ENCODE data around the gene TMEM119. TPM values are rescaled to one million over a fixed set of nuclear protein-coding genes. Genes with fewer than 3 reads are reported as not detected.

The TMEM119 gene
- polyA plus RNA-seq, 1 experiment: 60.3 TPM

GRCh38 chr12:108587826-108588225 is 10.1 kb downstream of the TMEM119 start:
- DNase-seq (ENCODE audit: low read depth, low spot score): no peak
- TF ChIP-seq, protein P1, sequence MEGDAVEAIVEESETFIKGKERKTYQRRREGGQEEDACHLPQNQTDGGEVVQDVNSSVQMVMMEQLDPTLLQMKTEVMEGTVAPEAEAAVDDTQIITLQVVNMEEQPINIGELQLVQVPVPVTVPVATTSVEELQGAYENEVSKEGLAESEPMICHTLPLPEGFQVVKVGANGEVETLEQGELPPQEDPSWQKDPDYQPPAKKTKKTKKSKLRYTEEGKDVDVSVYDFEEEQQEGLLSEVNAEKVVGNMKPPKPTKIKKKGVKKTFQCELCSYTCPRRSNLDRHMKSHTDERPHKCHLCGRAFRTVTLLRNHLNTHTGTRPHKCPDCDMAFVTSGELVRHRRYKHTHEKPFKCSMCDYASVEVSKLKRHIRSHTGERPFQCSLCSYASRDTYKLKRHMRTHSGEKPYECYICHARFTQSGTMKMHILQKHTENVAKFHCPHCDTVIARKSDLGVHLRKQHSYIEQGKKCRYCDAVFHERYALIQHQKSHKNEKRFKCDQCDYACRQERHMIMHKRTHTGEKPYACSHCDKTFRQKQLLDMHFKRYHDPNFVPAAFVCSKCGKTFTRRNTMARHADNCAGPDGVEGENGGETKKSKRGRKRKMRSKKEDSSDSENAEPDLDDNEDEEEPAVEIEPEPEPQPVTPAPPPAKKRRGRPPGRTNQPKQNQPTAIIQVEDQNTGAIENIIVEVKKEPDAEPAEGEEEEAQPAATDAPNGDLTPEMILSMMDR (IDR thresholded peaks at IDR 0.05; ENCODE audit: low read depth, low read length): no peak
- Histone ChIP-seq H3K27me3 (ENCODE audit: control insufficient read depth, insufficient read depth, low read length) (no peaks in the 10 kb centered on the region), H3K27ac (ENCODE audit: low read depth, low read length) (no peak overlapping the region), H3K4me3 (ENCODE audit: low read depth, low read length) (no peak overlapping the region), H3K9me3 (ENCODE audit: control insufficient read depth, insufficient read depth, low read length) (no peaks in the 10 kb centered on the region; the same call in 1 of the 2 replicates)
- CTCF ChIA-PET: interaction anchor here (1.6 to 2.4 kb wide), 2 partner anchors 17 to 30 kb away, joined by 10 to 12 read pairs; no protein-coding TSS in a partner anchor
- POLR2A ChIA-PET: no interaction called here

DNA sequence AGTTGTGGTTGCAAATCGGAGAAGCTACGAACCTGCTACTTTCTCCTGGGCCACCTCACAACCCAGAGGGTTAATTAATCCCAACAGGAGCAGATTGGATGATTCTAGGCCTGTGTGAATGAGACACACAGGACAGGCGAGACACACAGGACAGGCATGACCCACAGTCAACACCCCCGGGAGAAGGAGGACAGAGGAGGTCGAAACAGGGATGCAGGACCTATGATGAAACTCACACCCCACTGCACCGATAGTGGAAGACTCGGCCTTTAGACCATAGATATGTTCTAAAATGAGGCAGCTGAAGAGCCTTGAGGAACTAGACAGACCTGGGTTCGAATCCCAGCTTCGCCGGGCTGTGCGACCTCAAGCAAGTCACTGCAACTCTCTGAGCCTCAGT is 11.6 kb downstream of the TMEM119 start:
- no peaks in the 10 kb centered on the region; the same call in 1 of the 2 replicates for H3K9me3 ChIP-seq (ENCODE audit: control insufficient read depth, insufficient read depth, low read length)
- DNase-seq (ENCODE audit: low read depth, low spot score): no peak
- TF ChIP-seq, protein P1 (IDR thresholded peaks at IDR 0.05; ENCODE audit: low read depth, low read length): no peak
- H3K27ac ChIP-seq (ENCODE audit: low read depth, low read length): no peak overlapping the region
- H3K4me3 ChIP-seq (ENCODE audit: low read depth, low read length): no peak overlapping the region
- peaks cover 2% of the 10 kb centered on the region for H3K27me3 ChIP-seq (ENCODE audit: control insufficient read depth, insufficient read depth, low read length)
- POLR2A ChIA-PET: no interaction called here
- CTCF ChIA-PET: interaction anchor here (0.6 to 3.0 kb wide), 4 partner anchors 16 to 911 kb away, joined by 3 to 12 read pairs (median 6); no protein-coding TSS in a partner anchor

GRCh38 chr12:108585864-108586263 is 12.0 kb downstream of the TMEM119 start:
- TF ChIP-seq, protein P1 (IDR thresholded peaks at IDR 0.05; ENCODE audit: low read depth, low read length): no peak
- H3K27me3 ChIP-seq (ENCODE audit: control insufficient read depth, insufficient read depth, low read length): peaks cover 2% of the 10 kb centered on the region
- ChIA-PET POLR2A (no interaction called here), CTCF (interaction anchor here (0.6 to 3.0 kb wide), 4 partner anchors 15 to 910 kb away, joined by 3 to 12 read pairs (median 6); no protein-coding TSS in a partner anchor)
- H3K9me3 ChIP-seq (ENCODE audit: control insufficient read depth, insufficient read depth, low read length): no peaks in the 10 kb centered on the region; the same call in 1 of the 2 replicates
- H3K4me3 ChIP-seq (ENCODE audit: low read depth, low read length): no peak overlapping the region
- H3K27ac ChIP-seq (ENCODE audit: low read depth, low read length): no peak overlapping the region
- no peak for DNase-seq (ENCODE audit: low read depth, low spot score)

GRCh38 chr12:108584456-108585065 is 13.3 kb downstream of the TMEM119 start:
- Histone ChIP-seq H3K4me3 (ENCODE audit: low read depth, low read length) (no peak overlapping the region), H3K27ac (ENCODE audit: low read depth, low read length) (no peak overlapping the region), H3K27me3 (ENCODE audit: control insufficient read depth, insufficient read depth, low read length) (peaks cover 2% of the 10 kb centered on the region), H3K9me3 (ENCODE audit: control insufficient read depth, insufficient read depth, low read length) (no peaks in the 10 kb centered on the region; the same call in 1 of the 2 replicates)
- TF ChIP-seq, protein P1 (IDR thresholded peaks at IDR 0.05; ENCODE audit: low read depth, low read length): no peak
- DNase-seq (ENCODE audit: low read depth, low spot score): no peak
- CTCF ChIA-PET: interaction anchor here (3.0 kb wide), 1 partner anchor 34 kb away, joined by 12 read pairs; no protein-coding TSS in a partner anchor
- POLR2A ChIA-PET: no interaction called here

- Histone ChIP-seq H3K27me3 (ENCODE audit: control insufficient read depth, insufficient read depth, low read length) (peaks cover 2% of the 10 kb centered on the region), H3K27ac (ENCODE audit: low read depth, low read length) (no peak overlapping the region), H3K4me3 (ENCODE audit: low read depth, low read length) (no peak overlapping the region), H3K9me3 (ENCODE audit: control insufficient read depth, insufficient read depth, low read length) (no peaks in the 10 kb centered on the region; the same call in 1 of the 2 replicates)
- CTCF ChIA-PET: interaction anchor here (3.0 kb wide), 1 partner anchor 34 kb away, joined by 12 read pairs; no protein-coding TSS in a partner anchor
- POLR2A ChIA-PET: interaction anchor here (0.5 to 1.0 kb wide), 2 partner anchors 22 to 829 kb away, joined by 3 read pairs; partner anchors contain the start of gene ISCU
- DNase-seq (ENCODE audit: low read depth, low spot score): no peak
- TF ChIP-seq, protein P1 (IDR thresholded peaks at IDR 0.05; ENCODE audit: low read depth, low read length): no peak
Observed at GRCh38 chr12:108583991-108584390, 13.9 kb downstream of the TMEM119 start.

Measured in AG04450 (cell line).